Right lobe of liver (tissue), 6 donors: ENCODE data around the gene GRAMD2B. TPM values are rescaled to one million over a fixed set of nuclear protein-coding genes. Genes with fewer than 3 reads are reported as not detected.
A peak's percentile ranks its signal among the peaks of the same experiment; 100 is the strongest.

ENCODE experiments used
- ATAC-seq, 4 donors: fragments of 200-7000 bp; cut with Tn5 transposase; one replicate each; pipeline ENCODE4 v1.9.1; 2020; ENCODE audit warnings: mild to moderate bottlenecking in 4 of 4, moderate library complexity in 4 of 4
- DNase-seq, 3 donors: peaks; one replicate each; pipeline ENCODE4 v3.0.0-alpha.2; 2020
- H3K27ac ChIP-seq, 3 donors: fragments of 200-600 bp; one replicate each; pipeline ENCODE4 v1.8.0; 2022
- H3K27me3 ChIP-seq, 2 donors: fragments of 200-600 bp; one replicate each; pipeline ENCODE4 v1.8.0; 2022
- H3K36me3 ChIP-seq, 4 donors: fragments of 200-600 bp; sonication (generic) in 1 of 4; one replicate each; pipeline versions ENCODE4 v1.5.1 to v1.8.0; 2017 to 2022; ENCODE audit warnings: control low read depth in 1 of 4
- H3K4me1 ChIP-seq, 4 donors: fragments of 200-600 bp; sonication (generic) in 1 of 4; one replicate each; pipeline versions ENCODE4 v1.5.1 to v1.8.0; 2017 to 2022; ENCODE audit warnings: control low read depth in 1 of 4
- H3K4me3 ChIP-seq, 3 donors: fragments of 200-600 bp; one replicate each; pipeline ENCODE4 v1.8.0; 2022
- H3K9me3 ChIP-seq, 4 donors: fragments of 200-600 bp; sonication (generic) in 1 of 4; one replicate each; pipeline versions ENCODE4 v1.5.1 to v1.8.0; 2017 to 2022; ENCODE audit warnings: control low read depth in 1 of 4
- POLR2A ChIP-seq: fragments of 450-650 bp; IDR thresholded peaks from one replicate; pipeline ENCODE4 v1.6.1; 2017; ENCODE audit warnings: antibody characterized with exemption, mild to moderate bottlenecking
- WGBS: methylation state at CpG from one replicate; pipeline ENCODE4 v1.1.6; 2018; ENCODE audit warnings: low coverage, low lambda C conversion rate; ENCODE audit not compliant: insufficient coverage; ENCODE audit errors: missing lambda C conversion rate; 5-methylcytosine and 5-hydroxymethylcytosine counted together
- intact Hi-C, 2 donors: fragments of 100-400 bp; cut with DNase I; formaldehyde crosslinking; loops; one replicate each; pipeline versions ENCODE4 v1.11.2 to v1.14.1; 2022
- total RNA-seq, 6 experiments: library from RNA; depleted of rRNA in 2 of 6; stranded (reverse); fragments of >200 nt in 2 of 6; fragmentation: NEBNext Ultra II Directional in 3 of 6; extraction: Animal tissue kit (Norgen Biotek cat#: 25700) in 3 of 6; gene quantifications; one replicate each; pipeline versions ENCODE4 v1.1.0 to v1.2.4, GENCODE V29; 2016 to 2023
- TF ChIP-seq, protein P1 (sequence below), 4 donors: fragments of 200-600 bp in 3 of 4; fragments of 450-650 bp in 1 of 4; IDR thresholded peaks; one replicate each; pipeline versions ENCODE4 v1.5.1 to v1.8.0; 2016 to 2022; ENCODE audit warnings: antibody characterized with exemption in 4 of 4, mild to moderate bottlenecking in 2 of 4
- donor health status: DM: no; HTN: yes; CAD: no.
- donor health status: DM: no; HTN: no; CAD: no.
- donor health status: DM: no; HTN: no; CAD: no.
- donor health status: DM: no; HTN: yes; CAD: no.
- donor health status: DM: no; HTN: yes; CAD: no.

The GRAMD2B gene
- total RNA-seq, 6 experiments from 2014 or later, result 9.9 to 26.4 (median 18.3) TPM

DNA sequence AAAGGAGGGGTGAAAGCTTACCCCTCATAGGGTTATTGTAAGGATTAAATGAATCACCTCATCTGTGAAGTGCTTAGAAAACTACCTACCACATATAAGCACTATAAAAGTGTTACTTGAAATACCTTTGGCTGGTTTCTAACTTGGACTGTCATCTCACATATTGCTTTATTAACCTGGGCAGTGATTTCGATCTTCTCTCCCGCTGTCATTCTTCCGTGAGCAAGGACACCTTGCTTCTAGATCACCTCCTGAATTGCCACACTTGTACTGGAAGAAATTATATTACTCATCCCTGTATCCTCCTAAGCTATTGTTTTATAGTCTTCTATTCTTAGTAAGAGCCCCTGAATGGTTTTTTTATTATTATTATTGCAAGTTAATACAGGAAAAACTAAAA, 34.0 kb upstream of the GRAMD2B start:
- Histone ChIP-seq H3K9me3 (no peaks in the 10 kb centered on the region), H3K4me1 (no peaks in the 10 kb centered on the region), H3K4me3 (no peak overlapping the region), H3K36me3 (no peaks in the 10 kb centered on the region), H3K27ac (no peak overlapping the region), H3K27me3 (no peaks in the 10 kb centered on the region)
- 88% methylated on average over 3 of the region's 3 CpGs for WGBS
- no peak for ATAC-seq
- DNase-seq, result no peak
- TF ChIP-seq, protein P1, sequence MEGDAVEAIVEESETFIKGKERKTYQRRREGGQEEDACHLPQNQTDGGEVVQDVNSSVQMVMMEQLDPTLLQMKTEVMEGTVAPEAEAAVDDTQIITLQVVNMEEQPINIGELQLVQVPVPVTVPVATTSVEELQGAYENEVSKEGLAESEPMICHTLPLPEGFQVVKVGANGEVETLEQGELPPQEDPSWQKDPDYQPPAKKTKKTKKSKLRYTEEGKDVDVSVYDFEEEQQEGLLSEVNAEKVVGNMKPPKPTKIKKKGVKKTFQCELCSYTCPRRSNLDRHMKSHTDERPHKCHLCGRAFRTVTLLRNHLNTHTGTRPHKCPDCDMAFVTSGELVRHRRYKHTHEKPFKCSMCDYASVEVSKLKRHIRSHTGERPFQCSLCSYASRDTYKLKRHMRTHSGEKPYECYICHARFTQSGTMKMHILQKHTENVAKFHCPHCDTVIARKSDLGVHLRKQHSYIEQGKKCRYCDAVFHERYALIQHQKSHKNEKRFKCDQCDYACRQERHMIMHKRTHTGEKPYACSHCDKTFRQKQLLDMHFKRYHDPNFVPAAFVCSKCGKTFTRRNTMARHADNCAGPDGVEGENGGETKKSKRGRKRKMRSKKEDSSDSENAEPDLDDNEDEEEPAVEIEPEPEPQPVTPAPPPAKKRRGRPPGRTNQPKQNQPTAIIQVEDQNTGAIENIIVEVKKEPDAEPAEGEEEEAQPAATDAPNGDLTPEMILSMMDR (IDR thresholded peaks at IDR 0.05), result no peak
- TF ChIP-seq POLR2A, result no peak
- intact Hi-C loops, result no loop called here

DNA sequence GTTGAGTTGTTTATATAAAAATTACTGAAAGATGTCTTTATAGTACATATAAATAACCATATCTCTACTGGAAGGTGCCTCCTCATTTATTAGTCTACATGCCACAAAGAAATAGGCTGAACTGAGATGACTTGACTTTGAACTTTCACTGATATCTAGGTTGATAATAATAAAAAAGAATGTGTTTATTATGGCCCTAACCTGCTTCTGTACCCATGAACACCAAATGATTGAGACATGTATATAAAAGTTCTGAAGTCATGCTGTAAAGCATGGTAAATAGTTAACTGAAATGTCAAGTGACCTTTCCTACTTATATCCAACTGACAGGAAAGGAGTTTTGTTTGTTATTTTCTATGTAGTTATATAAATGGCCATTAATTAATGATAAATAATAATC, 33.2 kb upstream of the GRAMD2B start:
- intact Hi-C loops, result no loop called here
- Histone ChIP-seq H3K27me3 (no peaks in the 10 kb centered on the region), H3K4me3 (no peak overlapping the region), H3K36me3 (no peaks in the 10 kb centered on the region), H3K4me1 (no peaks in the 10 kb centered on the region), H3K27ac (no peak overlapping the region), H3K9me3 (no peaks in the 10 kb centered on the region)
- DNase-seq (no peak), ATAC-seq (no peak)
- TF ChIP-seq, protein P1 (IDR thresholded peaks at IDR 0.05), result no peak
- TF ChIP-seq POLR2A, result no peak

DNA sequence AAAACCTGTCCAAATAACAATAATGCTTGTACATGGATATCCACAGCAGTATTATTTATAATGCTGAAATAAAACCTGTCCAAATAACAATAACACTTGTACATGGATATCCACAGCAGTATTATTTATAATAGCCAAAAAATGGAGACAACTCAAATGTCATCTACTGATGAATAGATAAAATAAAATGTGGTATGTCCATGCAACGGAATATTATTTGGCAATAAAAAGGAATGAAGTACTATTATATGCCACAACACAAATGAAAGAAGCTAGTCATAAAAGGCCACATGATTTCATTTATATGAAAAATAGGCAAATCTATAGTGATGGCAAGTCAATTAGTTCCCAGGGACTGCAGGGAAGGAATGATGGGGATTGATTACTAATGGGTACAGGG, 31.8 kb upstream of the GRAMD2B start:
- ATAC-seq (no peak), DNase-seq (no peak)
- TF ChIP-seq, protein P1 (IDR thresholded peaks at IDR 0.05), result no peak
- Histone ChIP-seq H3K27me3 (no peaks in the 10 kb centered on the region), H3K9me3 (no peaks in the 10 kb centered on the region), H3K4me3 (no peak overlapping the region), H3K27ac (no peak overlapping the region), H3K4me1 (no peaks in the 10 kb centered on the region), H3K36me3 (no peaks in the 10 kb centered on the region)
- WGBS, result 92% methylated on average over 1 of the region's 1 CpG
- intact Hi-C loops, result no loop called here

DNA sequence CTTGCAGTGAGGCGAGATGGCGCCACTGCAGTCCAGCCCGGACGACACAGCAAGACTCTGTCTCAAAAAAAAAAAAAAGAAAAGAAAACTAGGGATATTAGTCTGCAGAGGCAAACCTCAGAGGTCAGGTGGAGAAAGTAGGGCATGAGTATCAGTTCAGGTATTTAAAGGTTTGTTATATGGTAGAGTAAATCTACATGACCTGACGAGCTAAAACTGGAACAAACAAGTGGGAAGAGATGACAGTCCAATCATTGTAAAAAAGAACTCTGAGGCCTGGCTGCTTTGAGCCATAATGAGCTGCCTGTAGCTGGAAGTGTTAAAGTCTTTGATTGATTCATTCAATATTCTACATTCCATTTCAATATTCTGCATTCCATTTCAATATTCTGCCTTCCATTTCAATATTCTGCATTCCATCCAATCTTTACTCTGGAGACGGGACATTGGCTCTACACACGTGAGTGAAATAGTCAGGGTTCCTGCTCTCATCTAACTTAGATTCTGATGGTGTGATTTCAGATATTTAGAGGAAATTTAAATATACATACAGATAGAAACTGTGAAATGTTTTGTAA, 28.9 kb upstream of the GRAMD2B start:
- Histone ChIP-seq H3K9me3 (no peaks in the 10 kb centered on the region), H3K36me3 (no peaks in the 10 kb centered on the region), H3K4me3 (no peak overlapping the region), H3K27ac (no peak overlapping the region), H3K27me3 (no peaks in the 10 kb centered on the region), H3K4me1 (no peaks in the 10 kb centered on the region)
- 72% methylated on average over 7 of the region's 7 CpGs for WGBS
- no peak for DNase-seq
- ATAC-seq, result no peak
- intact Hi-C loops, result no loop called here
- TF ChIP-seq, protein P1 (IDR thresholded peaks at IDR 0.05), result no peak
- no peak for TF ChIP-seq POLR2A

DNA sequence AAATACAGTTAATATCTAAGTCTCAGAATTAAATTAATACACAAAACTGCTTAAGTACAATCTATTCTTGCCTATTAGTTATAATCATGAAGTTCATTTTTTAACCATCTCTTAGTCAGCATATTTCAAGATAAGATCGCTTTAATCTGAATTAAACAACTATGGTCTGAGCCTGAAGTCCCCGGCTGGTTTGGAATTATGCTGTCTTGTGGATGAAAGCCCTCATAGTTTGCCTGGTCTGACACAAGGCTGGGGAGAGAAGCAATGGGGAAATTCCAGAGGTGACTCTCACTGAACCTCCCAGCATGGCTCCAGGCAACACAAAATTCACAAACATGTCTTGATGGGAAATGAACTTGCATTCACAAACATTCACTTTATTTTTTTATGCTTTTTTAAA, 28.0 kb upstream of the GRAMD2B start:
- ATAC-seq, result peak in 2 of 4 donors; percentile 35 to 72
- Histone ChIP-seq H3K27me3 (no peaks in the 10 kb centered on the region), H3K27ac (no peak overlapping the region), H3K9me3 (no peaks in the 10 kb centered on the region), H3K36me3 (no peaks in the 10 kb centered on the region), H3K4me1 (no peaks in the 10 kb centered on the region), H3K4me3 (no peak overlapping the region)
- TF ChIP-seq, protein P1 (IDR thresholded peaks at IDR 0.05), result no peak
- TF ChIP-seq POLR2A, result no peak
- DNase-seq, result no peak
- intact Hi-C loops, result no loop called here
- 63% methylated on average over 2 of the region's 2 CpGs for WGBS
